ENCODE data around the gene ADA. TPM values are rescaled to one million over a fixed set of nuclear protein-coding genes. Genes with fewer than 3 reads are reported as not detected.
"Not testable (repeated sequence)": the region's sequence is repeated elsewhere in the genome, so short reads cannot be mapped to it uniquely, and the experiment has no call there.

Gene ADA
- 35.6 and 55.5 TPM in 2 replicates for total RNA-seq

DNA sequence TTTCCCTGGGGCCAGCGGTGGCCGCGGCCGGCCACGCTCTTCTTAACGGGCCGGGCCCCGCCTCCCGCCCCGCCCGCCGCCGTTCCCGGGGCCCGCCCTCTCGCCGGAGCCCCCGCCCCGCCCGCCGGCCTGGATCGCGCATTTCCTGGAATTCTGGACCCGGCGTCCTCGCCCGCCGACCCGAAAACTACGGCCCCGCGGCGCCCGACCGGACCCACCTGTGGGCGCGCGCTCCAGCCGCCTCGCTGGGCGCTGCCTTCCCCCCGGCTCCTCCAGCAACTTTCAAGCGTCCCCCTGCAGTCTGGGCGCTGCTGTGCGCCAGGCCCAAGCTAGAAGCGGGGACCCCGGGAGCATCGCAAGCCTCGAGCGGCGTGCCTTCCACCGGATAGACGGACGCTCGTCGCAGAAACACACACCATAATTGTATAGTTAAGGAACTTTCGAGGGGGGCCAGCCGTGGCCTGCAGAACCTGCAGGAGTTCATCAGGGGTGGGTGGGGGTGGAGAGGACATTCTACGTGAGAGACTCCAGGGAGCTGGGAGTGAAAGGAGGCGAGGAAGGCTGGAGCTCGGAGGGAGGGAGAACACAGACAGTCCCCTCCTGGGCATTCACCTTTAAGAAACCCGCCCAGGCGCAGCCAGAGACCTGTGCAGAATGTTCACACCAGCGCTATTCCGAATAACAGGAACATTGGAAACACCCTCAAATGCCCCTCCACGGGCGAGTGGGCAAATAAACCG is at the start of gene ADA:
TSS of gene ADA (minus strand) at position 16 of the 740 bp plus-strand sequence. CDS start 92 bp downstream, outside the sequence.
- DNase-seq (ENCODE audit: extremely low read depth, low read depth, low spot score) = no peak

DNA sequence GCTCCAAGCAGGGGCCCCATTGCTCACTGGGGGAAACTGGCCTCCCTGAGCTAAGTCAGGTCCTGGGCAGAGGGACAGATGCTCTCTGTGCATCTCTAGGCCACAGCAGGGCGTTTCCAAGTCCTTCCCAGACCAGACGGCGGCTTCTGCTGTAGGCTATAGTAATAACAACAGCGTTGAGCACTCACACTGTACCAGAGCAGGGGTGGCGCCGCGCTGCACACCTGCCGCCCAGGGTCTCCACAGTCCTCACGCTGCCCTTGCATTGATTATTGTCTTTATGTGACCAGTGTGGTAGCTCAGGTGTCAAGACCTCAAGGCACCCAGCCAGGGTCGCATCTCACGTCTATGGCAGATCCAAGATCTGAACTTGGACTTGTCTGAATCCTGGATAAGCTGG is 48.8 kb upstream of the ADA start:
- DNase-seq (ENCODE audit: extremely low read depth, low read depth, low spot score) = no peak

DNA sequence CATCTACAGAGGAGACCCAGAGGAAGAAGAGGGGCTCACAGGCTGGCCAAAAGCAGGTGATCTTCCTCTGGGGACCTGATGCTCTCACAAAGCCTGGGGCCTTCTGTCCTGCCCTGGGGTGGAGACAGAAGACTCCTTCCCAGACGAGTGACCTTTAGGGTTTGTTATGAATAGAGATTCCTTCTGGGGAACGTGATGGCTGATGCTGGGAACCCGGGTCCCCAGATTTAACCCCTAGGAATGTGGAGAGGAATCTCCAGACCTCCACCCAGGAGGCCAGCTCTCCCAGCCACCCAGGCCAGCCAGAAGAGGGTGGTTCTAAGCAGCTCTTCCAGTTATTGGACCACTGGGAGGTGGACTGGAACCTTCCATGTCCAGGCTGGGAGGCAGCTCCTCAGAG is 46.9 kb upstream of the ADA start:
- no peak for DNase-seq (ENCODE audit: extremely low read depth, low read depth, low spot score)

DNA sequence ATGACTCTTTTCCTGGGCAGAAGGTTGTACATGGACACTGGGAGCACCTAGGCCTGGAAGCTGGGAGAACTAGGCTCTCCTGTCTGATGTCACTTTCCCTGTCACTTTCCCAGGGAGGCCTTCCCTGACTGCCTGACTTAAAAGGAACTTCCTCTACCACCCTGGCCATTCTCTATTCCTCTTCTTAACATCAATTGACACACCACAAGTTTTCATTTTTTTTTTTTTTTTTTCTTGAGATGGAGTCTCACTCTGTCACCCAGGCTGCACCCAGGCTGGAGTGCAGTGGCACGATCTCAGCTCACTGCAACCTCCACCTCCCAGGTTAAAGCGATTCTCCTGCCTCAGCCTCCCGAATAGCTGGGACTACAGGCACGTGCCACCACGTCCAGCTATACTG is 45.5 kb upstream of the ADA start:
- not testable (repeated sequence) for DNase-seq (ENCODE audit: extremely low read depth, low read depth, low spot score)

DNA sequence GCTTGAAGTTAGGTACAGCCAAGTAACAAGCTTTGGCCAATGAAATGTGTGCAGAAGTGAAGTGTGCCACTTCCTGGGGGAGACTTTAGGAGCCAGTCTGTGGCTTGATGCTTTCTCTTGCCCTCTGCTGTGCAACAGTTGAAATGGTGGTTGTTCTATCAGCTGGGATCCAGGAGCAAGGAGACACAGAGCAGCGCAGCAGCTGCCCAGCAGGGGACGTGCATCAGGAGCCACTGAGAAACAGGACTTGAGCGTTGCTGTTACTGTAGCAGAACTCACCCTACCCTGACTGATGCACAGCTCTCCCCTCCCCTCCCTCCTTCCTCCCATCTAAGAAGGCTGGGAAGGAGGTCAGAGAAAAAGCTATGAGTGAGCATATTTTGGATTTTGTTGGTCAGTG is 44.8 kb upstream of the ADA start:
- no peak for DNase-seq (ENCODE audit: extremely low read depth, low read depth, low spot score)

DNA sequence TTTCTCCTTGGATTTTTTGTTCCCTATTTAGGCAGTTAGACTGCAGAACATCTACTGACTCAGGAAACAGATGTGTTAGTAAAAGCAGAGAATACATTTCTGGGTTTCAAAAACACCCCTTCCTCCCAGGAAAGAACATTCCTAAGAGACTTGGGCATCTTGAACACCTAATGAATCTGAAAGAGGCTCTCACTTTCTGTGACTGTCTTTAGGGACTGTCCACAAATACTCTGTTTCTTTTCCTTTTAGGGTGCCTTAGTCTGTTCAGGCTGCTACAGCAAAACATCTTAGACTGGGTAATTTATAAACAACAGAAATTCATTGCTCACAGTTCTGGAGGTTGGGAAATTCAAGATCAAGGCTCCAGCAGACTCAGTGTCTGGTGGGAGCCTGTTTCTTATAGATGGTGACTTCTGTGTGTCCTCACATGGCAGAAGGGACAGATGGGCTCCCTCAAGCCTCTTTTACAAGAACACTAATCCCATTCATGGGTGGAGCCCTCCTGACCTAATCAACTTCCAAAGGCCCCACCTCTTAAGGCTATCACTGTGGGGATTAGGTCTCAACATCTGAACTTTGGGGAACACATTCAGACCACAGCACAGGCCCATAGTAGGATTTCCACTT is 44.3 kb upstream of the ADA start:
- no peak for DNase-seq (ENCODE audit: extremely low read depth, low read depth, low spot score)

DNA sequence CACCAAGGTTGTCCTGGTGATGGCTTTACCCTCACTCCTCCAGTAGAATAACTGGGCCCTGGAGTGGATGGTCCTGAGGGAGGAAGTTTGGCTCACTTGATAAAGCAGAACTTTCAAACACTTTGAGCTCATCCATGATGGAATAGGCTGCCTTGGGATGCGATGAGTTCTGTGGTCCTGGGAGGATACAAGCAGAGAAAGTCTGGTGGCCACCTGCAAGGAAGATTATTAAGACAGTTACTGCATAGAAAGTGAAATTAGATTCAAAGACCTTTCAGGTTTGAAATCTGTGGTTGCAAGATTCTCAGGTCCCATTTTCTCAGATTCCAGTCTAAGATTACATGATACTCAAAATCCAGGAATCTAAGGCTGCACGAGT is 43.8 kb upstream of the ADA start:
- DNase-seq (ENCODE audit: extremely low read depth, low read depth, low spot score) = no peak

DNA sequence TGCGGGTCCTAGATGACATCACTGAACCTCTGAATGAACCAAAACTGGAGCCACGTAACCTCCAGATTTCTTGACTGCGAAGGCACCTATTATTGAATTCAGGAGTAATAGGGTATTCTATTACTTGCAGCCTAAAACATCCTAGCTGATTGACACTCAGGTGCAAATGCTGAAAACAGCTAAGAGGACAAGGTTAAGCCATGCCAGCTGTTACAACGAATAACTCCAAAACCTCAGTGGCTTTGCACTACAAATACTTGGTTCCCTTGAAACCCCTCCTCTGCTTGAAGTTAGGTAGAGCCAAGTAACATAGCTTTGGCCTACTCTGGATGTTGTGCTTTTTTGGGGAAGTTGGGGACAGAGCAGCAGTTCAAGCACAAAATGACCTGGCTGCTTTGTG is 42.7 kb upstream of the ADA start:
- no peak for DNase-seq (ENCODE audit: extremely low read depth, low read depth, low spot score)

DNA sequence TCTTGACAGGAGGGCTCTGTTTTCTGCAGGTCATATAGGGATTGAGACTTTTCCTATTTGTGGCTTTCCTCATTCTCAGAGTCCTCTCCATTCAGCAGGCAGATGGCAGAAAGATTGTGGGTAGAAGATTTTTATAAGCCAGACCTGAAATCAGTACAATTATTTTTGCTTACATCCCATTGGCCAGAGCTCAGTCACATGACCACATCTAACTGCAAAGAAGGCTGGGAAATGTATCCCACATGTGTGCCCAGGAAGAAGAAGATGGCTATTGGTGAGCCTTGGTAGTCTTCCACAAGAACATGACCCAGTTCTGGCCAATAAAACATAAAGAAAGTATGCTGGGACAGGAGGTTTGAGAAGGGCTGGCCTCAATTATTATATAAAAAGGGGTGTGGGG is 42.1 kb upstream of the ADA start:
- DNase-seq (ENCODE audit: extremely low read depth, low read depth, low spot score) = no peak

DNA sequence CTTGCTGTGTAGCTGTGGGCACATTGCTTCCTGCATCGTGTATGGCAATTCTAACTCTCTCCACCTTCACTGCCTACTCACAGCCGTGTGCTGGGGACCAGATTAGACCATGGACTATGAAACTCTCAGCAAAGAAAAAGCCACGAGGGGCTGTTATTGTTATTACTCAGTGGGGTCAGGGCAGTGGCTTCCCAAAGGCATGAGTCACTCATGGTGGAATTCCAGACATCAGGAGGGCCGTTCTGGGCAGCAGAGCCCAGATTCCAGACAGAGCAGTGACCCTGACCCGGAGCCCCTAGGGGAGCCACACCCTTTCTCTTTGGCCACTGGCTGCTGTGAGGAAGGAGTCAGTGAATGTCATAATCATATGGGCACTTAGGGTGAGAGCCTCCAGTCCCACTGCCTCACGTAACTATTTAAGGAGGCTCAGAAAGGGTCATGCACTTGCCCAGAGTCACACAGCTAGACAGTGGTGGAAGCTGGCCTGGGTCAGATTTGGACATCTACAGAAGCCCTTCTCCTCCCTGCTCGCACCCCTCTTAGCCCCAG is 41.5 kb upstream of the ADA start:
- DNase-seq (ENCODE audit: extremely low read depth, low read depth, low spot score) = peak; percentile 87

DNA sequence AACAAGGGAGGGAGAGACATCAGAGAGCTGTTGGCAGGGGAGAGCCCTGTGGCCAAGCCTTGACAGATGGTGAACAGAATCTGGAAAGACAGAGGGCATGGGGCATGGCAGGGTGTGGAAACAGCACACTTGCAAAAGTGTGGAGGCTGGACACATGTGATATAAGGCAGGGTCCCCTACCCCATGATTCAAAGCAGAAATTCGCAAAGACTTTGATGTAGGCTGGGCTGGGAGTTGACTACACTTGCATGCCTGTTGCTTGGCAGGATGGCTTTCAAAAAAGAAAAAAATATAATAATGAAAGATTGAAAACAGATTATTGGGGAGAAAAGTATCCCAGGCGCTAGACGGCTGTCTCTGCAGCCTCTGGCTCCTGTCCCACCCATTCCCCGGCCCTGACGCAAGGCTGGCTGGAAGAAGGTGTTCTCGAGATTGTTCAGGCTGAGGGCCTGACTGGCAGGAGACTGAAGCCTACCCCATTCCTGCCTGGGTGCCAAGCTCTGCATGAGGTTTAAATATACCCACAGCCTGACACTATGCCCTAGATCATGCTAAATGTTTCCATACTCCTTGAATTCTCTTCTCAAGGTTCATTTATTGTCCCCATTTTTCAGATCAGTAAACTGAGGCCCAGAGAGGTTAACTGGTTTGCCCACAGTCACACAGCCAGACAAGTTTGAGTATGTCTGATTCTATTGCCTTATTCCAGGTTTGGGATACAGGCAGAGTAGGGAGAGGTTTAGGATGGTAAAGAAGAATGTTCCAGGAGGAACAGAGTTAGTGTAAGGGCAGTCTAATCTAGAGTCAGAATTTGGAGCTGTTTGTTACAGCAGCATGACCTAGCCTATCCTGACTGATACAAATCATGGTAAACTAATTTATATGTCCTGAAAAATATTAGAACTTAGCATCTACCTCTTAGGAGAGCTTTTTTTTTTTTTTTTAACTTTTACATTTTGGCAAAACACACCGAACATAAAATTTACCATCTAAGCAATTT is 40.2 kb upstream of the ADA start:
- DNase-seq (ENCODE audit: extremely low read depth, low read depth, low spot score) = no peak

DNA sequence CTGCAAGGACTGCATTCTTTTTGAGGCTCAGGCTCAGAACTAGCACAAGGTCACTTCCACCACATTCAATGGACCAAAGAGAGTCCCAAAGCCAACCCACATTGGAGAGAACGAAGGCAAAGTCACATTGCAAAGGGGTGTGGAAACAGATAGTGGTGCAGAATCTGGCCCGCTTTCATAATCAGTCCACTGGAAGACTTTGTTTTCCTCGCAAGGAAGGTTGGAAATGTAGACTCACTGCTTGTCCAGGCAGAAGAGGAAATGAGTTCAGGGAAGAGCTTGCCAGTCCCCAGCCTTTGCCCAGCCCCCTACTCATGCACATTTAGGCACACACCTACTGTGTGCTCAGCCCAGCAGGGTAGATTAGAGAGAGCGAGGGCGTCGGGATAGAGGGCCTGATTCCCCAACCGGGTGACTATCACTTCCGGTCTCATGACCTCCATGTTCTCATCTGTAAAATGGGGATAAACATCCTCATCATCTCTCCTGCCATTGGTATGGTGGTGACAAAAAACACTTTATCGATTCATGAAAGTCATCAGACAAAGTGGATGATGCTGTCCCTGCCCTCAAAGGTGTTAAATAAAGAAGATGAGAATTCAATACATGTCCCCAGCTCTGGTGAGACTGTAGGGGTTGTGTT is 39.4 kb upstream of the ADA start:
- DNase-seq (ENCODE audit: extremely low read depth, low read depth, low spot score) = no peak

DNA sequence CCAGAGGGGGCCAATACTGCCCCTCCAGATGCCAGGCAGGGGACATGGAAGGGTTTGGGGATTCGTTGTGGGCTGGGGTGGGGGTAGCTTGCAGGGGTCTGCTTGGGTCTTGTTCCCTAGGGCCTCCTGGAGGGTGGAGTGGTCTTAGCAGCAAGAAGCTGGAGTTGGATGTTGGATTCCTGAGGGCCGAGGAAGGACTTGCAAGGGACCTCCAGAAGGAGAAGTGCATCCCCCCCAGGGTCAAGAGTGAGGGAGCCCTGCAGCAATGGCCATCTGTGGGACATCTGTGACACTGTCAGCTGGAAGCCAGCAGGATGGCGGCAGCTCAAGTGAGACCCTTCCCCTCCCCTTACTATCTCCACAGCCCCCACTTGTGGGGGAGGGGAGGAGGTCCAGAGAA is 38.3 kb upstream of the ADA start:
- no peak for DNase-seq (ENCODE audit: extremely low read depth, low read depth, low spot score)

DNA sequence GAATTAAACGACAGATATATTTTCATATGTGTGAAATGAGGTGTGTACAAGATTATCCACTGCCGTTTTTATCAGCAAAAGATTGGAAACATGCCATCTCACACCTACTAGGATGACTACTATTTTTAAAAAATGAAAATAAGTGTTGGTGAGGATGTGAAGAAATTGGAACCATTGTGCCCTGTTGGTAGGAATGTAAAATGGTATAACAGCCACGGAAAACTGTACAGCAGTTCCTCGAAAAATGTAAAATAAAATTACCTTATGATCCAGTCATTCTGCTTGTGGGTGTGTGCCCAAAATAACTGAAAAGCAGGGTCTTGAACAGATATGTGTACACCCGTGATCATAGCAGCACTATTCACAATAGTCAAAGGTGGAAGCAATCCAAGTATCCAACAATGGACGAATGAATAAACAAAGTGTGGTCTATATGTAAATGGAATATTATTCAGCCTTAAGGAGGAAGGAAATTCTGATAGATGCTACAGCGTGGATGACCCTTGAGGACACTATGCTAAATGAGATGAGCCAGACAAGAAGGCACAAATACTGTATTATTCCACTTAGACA is 36.6 kb upstream of the ADA start:
- DNase-seq (ENCODE audit: extremely low read depth, low read depth, low spot score) = no peak

DNA sequence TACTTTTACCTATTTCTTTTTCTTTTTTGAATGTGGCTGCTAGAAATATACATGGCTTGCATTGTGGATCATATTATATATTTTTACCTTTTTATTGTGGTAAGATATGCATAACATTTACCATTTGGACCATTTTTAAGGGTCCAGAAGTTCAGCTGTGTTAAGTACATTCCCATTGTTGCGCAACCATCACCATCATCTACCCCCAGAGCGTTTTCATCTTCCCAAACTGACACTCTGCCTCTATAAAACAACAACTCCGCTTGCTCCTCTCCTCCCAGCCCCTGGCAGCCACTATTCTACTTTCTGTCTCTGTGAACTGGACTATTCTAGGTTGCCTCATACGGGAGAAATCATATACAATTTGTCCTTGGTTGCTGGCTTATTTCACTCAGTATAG is 35.4 kb upstream of the ADA start:
- no peak for DNase-seq (ENCODE audit: extremely low read depth, low read depth, low spot score)

DNA sequence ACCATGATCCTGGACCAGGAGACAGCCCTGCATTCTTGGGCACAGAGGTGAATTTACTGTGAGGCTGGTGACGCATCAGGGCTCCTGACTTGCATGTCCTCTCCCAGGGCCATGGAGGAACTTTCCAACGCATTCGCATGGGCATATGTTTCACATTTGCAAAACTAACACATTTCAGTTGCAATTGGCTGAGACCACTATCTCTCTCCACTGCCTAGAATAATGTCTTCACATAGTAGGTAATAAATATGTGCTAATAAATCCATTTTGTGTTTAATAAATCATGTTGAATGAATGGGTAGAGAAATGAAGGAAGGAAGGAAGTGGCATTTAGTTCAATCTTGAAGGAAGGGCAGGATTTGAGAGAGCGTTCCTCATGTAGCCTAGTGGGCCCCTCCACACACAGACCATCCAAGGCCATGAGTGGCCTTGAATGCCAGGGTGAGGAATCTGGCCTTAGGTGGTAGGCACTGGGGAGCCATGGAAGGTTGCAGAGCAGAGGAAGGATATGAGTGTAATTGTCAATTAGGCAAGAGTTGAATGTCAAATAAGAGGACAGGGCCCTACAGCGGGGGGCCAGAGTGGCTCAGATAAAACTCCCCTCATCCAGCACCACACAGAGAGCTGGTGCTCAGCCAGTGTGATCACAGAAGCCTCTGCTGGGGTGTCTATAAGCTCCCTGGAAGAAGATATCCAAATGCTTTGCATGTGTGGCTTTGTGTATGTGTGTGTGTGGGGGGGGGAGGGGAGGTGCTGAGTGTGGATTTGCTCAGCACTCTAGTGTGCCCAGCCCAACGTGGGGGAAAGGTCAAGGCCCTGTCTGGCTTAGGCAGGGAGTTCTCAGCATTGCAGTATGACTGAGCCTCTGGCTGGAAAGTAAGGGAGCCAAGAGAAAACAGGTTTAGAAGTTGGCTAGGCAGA is 32.8 kb upstream of the ADA start:
- no peak for DNase-seq (ENCODE audit: extremely low read depth, low read depth, low spot score)

DNA sequence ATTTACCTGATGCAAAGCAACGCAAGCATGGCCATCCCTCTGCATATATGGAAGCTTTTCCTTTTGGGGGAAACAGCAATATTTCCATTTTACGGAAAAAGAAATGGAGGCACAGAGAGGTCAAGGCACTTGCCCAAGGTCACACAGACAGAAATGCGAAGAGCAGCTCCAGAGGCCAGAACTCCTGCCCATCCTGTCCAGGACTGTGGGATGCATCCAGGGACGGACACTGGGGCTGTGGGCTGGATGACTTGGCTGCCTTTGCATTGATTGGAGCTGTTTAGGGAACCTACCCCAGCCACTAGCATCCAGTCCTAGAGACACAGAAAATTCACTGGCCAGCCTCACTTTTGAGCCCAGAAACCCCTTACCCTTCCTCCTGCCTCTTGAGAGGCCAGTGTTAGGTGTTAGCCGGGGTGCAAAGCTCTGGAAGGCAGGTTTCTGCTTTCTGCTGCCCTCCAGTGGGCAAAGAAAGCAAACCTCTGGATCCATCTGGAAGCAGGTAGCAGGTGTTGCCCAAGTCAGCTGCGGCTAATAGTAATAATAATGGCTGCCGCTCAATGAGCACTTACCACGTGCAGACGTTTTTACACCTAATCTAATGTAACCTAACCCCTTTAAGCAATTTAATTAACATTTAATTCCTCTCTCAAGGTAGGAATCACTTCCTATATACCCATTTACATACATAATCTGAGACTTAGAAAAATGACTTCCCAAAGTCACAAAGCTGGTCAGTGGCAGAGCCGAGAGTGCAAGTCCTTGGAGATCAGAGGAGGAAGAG is 32.0 kb upstream of the ADA start:
- DNase-seq (ENCODE audit: extremely low read depth, low read depth, low spot score) = no peak

DNA sequence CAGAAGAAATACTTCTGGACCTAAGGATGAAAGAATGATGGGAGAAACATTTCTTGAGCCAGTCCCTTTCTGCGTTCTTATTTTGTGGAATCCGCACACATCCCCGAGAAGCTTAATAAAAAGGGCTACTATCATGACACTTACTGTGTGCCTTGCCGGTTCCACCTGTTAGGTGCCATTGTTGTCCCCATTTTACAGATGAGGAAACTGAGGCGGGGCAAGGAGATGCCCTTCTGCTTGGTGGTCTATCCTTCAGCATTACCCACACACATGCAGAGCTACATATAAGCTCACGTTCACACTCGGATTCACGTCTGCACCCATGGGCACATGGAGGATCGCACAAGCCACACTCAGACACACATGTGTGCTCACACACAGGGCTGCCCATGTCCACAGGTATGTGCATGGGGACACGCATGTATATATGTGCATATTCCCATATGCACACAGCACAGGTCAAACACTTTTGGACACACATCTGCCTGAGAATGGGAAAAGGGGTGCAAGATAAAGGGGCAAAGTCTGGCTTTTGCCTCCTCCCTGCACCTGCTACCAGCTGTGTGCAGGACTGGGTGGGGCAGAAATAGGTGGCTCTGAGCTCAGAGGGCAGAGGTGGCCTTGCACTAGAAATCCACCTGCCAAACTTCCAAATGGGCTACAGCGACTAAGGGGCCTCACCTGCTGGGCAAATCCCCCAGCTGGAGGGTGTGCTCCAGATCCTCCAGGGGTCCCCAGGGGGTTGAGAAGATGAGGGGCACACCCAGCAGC is 30.5 kb upstream of the ADA start:
- DNase-seq (ENCODE audit: extremely low read depth, low read depth, low spot score) = no peak

Data from glomerular endothelial cell (primary cell).